RPMI8226 (cell line): ENCODE results near the gene PDZD8.

ENCODE experiments used
- DNase-seq: peaks from one replicate; pipeline ENCODE4 v3.0.0-alpha.2; 2015

The PDZD8 gene

DNA sequence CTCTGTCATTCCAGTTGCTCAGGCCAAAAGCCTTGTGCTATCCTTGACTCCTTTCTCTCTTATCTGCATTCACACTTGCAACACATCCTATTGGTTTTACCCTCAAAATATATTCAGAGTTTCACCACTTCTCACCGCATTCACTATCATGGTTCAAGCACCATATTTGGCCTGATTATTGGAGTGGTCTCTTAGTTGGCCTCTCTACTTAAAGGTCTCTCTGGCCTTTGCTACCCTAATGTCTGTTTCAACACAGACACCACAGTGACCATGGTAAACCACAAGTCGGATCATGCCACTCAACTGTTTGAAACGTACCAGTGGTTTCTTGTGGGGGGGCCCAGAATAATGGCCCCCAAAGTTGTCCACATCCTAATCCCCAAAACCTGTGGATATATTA, 15.2 kb upstream of the PDZD8 start:
- DNase-seq: no peak

DNA sequence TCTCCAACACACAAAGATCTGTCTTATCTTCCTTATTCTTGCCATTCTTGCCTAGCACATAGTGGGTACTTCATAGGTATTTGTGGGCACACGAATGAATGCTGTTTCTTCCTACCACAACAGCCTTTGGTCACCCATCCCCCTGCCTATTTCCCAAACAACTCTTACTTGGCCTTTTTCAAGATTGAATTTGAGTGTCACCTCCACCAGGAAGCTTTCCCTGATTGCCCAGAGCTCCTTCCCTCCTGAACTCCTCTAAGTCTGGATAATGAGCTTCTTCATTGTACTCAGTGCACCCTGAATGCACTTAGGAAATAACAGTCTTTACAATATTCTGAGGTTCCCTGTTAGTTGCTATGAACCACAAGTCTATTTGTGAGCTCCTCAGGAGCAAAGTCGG, 11.6 kb upstream of the PDZD8 start:
- DNase-seq: no peak

DNA sequence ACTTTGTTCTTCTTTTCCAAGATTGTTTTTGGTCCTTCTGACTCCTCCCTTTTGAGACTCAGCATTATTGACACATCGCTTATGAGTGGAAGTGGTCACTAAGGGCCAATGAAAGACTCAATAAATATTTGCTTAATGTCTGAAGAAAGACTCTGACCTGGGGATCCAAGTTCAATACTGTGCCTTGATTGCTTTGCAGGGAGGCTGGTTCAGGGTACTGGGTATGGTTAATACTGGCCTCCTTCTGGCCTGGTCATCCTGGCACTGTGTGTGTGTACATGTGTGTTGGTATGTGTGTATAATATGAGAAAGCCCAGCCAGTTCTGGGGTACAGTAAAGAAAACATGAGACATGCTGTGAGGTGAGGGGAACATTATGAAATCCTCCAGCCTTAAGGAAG, 7.6 kb upstream of the PDZD8 start:
- no peak for DNase-seq

DNA sequence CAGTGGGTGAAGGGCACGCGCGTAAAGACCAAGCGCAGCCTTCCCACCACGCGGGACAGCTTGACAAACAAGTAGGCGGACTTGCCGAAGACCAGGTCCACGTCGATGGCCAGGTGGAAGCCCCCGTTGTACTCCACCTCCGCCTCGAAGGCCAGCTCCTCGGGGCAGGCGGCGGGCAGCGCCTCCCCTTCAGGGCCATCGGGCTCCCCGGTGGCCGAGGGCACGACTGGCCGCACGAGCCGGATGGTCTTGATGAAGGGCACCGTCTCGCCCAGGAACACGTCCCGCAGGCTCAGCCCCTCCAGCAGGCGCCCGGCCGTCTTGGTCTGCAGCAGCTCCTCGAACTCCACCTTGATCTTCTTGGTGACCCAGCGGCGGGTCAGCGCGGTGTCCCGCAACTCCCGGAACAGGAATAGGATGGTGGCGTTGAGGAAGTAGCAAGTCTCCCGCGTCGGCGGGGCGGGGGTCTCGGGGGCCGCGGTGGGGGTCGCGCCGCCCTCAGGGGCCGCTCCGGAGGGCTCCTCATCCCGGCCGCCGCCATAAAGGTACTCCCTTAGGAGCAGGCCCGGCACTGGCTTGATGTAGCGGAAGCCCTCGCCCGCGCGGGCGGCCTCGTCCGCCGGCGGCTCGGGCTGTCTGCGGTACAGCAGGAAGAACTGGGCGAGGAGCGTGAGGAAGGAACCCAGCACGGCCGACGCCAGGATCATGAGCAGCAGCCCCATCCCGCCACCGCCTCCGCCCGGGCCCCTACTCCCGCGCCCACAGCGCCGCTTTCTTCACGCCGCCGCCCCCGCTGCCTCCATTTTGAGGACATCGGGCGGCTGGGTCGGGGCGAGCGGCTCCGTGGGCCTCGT, 507 bp downstream of the PDZD8 start:
- DNase-seq: peak; percentile 44

DNA sequence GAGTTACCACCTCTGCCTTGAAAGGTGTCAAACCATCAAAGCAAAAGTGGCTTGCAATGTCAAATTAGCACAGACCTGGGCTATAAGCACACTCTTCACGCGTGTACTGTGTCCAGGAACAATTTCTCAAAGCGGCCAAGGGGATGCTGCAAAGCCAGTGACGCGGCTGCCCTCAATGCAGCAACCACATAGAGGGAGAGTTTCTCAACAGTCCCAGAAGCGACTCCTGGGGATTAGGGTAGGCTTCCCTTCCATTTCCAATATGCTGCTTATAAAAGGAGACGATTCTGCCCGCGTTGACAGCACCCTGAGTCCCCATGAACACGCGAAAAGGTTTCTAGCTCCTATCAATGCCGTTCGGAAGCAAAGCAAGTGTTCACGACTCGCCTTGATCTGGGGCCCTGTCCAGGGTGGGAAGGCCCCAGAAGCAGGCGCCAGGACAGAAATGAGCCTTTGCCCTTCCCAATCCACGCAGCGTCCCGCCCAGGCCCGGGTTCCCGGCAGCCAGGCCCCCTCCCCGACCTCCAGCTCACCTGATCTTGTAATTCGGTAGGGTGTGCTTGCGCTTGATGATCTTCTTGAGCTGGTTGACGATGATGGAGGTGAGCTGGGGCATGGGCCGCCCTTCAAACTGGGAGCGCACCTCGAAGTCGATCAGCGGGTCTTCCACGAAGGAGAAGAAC, 1.3 kb downstream of the PDZD8 start:
- peak; percentile 28 for DNase-seq

DNA sequence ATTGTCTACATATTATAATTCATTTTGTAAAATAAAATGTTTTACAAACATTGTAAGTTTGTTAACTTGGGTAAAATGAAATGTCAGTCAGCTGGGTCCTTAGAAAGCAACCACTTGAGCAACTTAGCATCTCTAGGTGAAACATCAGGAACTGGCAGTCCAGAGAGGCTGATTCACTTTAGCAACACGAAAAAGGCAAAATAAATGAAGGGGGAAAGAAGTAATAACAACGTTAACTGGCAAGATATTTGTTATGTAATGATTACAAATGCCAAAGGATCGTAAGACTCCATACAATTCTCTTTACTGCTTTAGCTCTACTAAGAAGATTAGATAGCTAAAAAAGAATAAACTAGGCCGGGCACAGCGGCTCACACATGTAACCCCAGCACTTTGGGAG, 5.0 kb downstream of the PDZD8 start:
- DNase-seq: no peak

DNA sequence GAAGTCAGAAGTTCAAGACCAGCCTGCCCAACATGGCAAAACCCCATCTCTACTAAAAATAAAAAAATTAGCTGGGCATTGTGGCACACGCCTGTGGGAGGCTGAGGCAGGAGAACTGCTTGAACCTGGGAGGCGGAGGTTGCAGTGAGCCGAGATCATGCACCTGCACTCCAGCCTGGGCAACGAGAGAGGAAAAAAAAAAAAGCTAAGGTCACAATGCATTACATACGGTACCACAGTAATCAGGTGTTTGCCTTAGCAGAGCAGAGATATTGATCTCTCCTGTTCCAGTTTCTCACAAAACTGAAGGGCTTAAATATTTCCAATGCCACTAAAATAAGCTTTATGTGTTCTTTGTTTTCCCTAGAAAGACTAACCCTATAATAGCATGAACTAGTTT, 7.5 kb downstream of the PDZD8 start:
- DNase-seq: no peak

DNA sequence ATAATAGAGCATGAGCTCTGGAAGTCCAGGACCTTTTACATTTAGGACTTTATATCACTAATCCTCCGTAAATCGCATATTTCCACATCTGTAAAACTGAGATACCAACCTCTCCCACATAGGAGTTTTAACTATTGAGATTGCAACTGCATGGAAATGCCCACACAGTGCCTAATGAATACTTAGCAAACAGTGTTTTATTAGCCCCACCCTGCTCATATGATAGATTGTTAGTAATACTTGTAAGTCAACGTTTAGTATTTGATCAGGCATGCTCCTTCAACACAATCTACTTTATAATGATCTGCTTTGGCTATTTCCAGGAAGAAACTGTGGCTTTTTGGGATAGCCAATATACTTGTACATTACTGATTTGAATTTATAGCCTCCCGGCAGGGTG, 8.5 kb downstream of the PDZD8 start:
- no peak for DNase-seq

DNA sequence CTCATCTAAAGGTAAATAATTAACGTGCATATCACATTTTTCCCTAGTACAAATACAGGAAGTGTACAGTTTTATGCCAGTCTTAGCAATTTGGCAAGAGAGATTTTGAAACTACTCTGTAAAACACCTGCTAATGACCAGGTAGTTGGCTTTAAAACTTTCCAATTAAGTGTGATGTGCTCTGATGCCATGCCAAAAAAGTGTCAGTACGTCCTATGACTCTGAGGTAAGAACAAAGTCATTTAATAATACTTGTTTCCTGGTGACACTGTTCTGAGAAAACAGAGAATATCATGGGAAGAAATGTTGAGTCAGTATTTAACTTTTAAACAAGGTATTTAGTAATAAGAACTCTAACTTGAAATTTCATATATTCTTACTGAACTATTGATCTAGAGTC, 9.6 kb downstream of the PDZD8 start:
- peak; percentile 82 for DNase-seq

DNA sequence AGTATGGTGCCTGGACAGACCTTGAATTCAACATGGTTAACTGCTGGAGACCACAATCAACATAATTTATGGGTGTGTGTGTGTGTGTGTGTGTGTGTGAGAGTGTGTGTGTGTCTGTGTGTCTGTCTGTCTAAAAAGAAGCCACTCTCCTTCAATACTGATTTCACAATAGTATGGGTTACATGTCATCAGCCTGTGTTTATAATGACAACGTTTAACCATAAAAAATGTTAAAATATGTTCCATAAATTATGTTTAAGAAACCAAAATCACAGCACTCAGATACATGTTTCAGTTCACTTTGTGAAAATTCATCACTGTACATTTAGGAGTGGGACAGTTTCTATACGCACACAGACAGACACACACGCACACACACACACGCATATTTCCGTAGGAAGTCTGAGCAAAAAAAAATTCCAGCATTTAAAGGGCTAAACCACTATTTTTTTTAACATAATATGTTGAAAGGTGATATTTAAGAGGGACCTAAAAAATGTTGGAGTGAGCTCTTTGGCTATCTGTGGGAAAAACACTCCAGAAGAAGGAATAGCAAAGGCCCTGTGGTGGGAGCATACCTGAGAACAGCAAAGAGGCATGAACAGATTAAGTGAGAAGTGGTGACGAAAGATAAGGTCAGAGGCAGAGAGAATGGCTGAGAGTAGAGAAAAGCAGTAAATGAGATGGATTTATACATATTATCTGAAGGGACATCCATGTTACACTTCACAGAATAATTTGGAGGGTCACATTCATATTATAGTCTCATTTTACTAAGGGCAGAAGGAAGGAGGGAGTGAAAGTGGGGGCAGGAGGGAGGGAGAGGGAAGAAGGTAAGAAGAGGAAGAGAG, 10.9 kb downstream of the PDZD8 start:
- no peak for DNase-seq

DNA sequence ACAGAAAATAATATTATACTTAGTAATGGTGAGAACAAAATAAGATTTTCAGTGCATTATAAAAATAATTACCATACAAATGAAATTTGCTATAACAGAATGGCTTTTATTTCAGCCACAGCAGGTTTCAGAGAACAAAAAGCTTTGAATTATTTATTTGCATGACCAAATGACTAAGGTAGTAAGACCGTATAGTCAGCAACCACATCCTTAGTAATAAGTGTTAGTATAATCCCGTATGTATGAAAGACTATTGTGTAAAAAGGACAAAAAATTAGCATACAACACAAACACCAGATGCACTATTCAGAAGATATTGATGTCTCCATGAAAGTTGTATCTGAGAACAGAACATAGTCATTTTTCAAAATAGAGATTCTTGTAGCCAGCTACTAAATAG, 12.2 kb downstream of the PDZD8 start:
- no peak for DNase-seq

DNA sequence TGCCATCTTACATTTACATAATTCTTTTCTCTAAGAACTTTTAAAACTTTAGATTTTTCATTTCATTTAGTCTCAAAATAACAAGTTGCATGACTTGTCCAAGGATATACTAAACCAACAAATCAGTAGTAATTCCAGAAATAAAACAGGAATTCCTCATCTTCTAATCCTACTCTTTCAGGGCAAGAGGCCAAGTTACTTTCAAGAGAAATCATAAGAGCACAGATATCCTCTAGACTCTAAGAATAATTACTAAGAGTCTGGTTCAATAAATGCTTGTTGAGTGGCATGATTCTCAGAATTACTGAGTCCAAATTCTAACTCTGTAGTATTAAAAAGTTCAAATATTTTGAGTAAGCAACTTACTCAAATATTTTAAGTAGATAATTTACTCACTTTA, 12.9 kb downstream of the PDZD8 start:
- no peak for DNase-seq

DNA sequence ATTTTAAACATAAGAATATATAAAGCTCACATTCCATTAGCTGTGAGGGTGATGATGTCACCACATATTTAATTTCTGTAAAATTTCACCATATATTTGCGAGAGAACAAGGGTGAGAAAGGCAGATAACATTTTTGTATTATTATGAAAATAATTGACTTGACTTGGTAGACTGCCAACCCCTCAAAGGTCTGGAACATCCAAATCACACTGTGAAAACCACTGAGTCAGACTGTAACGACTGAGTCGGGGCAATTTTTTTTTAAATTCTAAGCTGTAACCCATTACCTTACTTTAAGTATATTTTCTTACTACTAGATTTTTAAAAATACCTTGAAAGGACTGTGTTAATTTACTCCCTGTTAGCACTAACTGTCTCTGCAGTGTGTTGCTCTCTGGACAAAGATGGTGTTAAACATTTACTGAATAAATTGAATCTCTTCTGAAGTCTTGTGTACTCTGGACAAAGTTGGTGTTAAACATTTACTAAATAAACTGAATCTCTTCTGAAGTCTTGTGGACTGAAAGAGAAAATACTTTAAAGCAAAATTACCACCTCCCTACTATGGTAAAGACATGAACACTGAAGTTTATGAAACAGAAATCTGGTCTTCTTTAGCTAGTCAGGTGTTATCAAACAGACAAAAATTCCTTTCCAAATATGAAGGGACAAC, 14.1 kb downstream of the PDZD8 start:
- DNase-seq: peak; percentile 17

DNA sequence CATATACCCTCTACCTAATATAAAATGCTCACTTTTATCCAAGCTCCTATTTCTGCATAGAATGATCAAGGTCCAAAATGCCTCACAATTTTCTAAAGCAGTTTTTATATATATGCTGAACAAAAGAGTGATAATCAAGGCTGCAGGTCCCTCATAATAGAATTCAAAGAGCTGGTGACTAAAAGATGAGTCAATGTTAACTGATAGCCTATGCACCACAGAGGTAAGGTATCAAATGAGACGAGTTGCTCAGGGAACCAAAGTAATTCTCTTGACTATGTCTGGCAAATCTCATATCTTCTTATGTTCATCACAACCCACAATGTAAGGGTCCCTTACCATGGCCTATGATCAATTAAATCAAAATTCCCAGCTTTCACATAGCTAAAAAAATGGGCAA, 15.2 kb downstream of the PDZD8 start:
- DNase-seq: no peak

DNA sequence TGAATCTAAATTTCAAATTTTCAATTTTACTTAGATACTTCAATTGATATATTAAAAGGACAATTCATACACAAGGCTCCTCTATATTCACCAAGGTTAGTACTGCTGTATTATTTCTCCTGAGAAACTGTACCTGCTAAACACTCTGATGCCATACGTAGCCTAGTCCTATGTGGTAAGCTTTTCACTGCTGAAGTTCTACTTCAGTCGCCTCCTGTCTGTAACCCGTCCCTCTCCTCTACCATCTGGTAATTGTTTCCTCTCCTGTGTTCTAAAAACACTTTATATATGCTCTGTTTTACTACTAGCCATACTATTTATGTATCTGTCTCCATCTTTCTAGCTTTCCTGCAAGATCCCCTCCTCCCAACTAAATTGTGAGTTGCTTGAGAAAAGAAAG, 20.2 kb downstream of the PDZD8 start:
- no peak for DNase-seq

DNA sequence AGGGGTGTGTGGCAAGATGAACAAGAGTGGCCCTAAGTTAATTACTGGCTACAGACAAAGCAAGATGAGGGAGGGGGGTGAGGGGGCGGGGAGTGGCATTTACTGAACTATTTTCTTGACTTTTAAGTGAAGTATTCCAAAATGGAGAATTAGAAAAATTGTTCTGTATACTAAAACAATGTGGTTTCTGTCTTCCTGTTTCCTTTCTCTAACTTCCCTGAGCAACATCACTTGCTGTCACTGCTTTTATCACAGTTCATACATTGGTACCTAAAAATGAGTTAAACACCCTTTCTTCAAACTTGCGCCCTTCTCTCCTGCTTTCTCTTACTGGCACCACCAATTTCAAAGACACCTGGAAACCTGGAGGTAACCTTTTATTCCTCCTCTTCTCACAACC, 21.6 kb downstream of the PDZD8 start:
- no peak for DNase-seq

DNA sequence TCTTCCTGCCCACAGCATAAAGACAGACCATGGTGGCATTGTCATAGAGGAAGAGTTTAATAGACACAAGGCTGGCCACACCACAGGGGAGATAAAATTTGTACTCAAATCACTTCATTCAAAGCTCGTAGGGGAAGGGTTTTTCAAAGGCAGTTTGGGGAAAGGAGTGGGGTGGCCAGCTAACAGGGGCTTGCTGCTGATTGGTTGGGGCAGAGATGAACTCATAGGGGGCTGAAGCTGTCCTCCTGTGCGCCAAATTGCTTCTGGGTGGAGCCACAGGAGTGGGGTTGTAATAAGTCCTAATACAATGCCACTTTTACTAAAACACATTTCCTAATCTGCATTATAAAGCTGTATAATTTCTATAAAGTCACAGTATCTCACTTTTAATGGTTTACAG, 22.5 kb downstream of the PDZD8 start:
- DNase-seq: no peak

DNA sequence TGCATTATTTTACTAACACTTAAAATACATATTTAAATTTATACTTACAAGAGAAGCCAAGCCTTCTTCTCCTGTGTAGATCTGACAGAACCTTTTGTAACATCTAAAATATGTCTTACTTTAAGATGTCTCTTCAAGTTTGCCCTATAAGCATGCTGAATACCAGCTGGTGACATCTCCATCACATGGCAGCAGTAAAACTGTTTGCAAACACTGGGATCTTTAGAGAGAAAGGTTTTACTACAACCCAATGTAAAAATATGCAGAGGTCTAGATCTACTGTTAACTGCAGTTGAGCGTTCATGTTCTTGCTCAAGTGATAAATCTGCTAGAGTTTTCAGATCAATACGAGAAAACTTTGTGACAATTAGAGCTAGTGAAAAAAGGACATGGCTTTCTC, 23.2 kb downstream of the PDZD8 start:
- DNase-seq: no peak

DNA sequence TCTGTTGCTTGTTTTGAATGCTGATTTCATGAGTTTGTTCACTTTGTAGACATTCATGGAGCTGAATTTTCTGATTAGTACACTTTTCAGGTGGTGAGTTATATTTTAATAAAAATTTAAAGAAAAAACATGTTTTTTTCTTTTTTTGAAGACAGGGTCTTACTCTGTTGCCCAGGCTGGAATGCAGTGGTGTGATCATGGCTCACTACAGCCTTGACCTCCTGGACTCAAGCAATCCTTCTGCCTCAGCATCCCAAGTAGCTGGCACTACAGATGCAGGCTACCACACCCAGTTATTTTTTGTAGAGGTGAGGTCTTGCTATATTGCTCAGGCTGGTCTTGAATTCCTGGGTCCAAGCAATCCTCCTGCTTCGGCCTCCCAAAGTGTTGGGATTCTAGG, 23.7 kb downstream of the PDZD8 start:
- no peak for DNase-seq

DNA sequence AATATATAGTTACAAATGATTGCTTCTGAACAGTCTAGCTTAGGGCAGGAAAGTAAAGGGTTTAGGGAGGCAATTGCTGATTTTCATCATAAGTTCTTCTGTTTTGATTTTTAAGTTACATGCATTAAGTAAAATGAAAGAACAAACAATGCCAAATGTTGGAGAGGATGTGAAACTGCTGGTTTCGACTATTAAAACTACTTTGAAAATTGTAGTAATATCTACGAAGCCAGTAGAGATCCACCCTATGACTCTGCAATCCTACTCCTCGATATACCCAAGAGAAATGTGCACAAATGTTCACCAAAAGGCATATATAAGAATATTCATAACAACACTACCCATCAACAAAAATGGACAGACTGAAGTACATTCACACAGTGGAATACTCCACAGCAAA, 24.3 kb downstream of the PDZD8 start:
- no peak for DNase-seq

DNA sequence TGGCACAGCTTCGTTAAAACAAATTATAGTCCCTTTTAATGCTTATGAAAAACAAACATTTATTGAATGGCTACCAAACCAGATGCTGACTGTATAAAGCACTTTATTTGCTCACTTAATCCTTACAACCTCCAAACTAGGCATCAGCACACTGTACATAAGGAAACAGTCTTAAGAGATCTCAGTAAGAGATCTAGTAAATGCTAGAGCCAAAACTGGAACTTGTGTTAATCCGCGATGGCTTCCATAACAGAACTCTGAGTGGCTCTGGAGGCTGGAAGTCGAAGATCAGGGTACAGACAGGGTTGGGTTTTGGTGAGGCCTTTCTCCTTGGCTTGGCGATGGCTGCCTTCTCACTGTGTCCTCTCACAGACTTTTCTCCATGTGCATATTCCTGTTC, 27.0 kb downstream of the PDZD8 start:
- DNase-seq: no peak

DNA sequence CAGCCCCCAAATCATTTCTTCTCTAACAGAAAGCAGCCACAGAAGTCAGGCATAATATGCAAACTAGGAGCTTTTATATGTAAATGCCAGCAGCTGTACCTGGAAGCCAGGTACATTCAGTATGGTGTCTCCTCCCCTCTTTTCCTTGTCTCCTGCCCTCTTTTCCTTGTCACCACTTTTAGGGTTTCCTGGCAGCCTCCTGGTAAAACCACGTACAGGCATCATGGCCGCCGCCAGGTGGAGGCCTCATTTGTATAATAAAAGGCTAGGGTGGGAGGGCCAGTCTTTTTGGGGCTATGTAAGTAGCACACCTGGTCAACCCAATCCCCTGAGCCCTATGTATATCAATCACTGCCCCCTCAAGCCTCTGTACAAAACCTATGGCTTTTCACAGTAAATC, 28.7 kb downstream of the PDZD8 start:
- DNase-seq: no peak

DNA sequence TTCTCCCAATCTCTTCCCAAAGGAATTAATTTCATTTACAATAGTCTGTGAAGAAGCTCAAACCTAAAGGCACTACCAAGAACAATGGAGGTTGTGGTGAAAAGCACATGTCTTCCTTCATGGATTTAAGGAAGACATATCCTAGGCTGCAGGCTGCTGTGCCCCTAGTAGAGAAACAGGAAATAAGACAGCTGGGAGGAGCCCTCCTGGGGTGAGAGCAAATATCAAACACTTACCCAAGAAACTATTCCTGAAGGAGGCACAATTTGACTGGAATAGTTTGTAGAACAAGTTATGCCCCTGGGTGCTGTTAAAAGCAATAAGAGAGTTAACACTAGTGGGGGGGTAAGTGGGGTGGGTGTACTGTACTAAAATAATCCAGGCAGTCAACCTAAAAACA, 30.1 kb downstream of the PDZD8 start:
- no peak for DNase-seq
